ENCODE results near the gene RPS3. TPM values are rescaled to one million over a fixed set of nuclear protein-coding genes. Genes with fewer than 3 reads are reported as not detected.
A peak's percentile ranks its signal among the peaks of the same experiment; 100 is the strongest.
"Not testable (repeated sequence)": the region's sequence is repeated elsewhere in the genome, so short reads cannot be mapped to it uniquely, and the experiment has no call there.

RPS3 gene
- total RNA-seq, 3 donors from 2014 or later, result 1,703 to 2,122 (median 2,056) TPM

DNA sequence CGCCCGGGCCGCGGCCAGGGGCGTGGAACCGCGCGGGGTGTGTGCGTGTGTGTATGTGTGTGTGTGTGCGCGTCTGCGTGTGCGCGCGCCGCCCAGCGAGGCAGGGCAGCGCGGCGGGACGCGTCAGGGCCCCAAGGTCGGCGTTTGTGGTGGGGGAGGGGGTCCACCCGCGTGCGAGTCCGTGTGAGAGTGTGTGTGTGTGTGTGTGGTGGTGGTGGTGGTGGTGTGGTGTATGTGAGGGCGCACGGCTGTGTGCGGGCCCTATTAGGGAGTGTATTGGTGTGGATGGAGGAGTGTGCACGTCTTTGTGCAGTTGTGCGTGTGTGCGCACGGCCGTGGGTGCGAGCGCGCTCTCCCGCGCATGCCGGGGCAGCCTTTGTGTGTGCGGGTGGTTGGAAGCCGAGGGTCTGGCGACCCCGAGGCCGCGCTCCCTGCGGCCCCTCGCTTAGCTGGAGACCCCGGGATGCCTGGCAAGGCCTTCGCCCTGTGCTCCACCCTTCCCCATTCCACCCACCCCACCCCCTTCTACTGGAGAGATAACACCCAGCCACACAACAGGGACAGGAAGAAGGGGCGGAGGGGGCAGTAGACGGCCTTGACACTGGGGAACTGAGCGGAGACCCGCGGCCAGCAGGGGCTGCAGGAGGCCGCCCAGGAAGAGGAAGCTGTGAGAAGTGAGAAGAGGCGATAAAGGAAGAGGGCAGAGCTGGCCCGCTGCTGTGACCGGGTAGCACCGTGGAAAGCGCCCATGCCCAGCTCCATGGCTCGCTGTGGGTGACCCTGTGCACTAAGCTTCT lies 47.3 kb upstream of the RPS3 start:
- Histone ChIP-seq H3K4me1 (ENCODE audit: low read depth) (peaks cover 39% of the 10 kb centered on the region), H3K36me3 (ENCODE audit: low read depth) (no peaks in the 10 kb centered on the region), H3K9me3 (no peaks in the 10 kb centered on the region), H3K4me3 (peak overlapping the region; percentile 68)
- intact Hi-C loops (cut with DNase I, micrococcal nuclease), result no loop called here
- peak; percentile 64 for ATAC-seq
- DNase-seq, result peak; percentile 82 to 89 (median 85)
- TF ChIP-seq, protein P1, sequence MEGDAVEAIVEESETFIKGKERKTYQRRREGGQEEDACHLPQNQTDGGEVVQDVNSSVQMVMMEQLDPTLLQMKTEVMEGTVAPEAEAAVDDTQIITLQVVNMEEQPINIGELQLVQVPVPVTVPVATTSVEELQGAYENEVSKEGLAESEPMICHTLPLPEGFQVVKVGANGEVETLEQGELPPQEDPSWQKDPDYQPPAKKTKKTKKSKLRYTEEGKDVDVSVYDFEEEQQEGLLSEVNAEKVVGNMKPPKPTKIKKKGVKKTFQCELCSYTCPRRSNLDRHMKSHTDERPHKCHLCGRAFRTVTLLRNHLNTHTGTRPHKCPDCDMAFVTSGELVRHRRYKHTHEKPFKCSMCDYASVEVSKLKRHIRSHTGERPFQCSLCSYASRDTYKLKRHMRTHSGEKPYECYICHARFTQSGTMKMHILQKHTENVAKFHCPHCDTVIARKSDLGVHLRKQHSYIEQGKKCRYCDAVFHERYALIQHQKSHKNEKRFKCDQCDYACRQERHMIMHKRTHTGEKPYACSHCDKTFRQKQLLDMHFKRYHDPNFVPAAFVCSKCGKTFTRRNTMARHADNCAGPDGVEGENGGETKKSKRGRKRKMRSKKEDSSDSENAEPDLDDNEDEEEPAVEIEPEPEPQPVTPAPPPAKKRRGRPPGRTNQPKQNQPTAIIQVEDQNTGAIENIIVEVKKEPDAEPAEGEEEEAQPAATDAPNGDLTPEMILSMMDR (IDR thresholded peaks at IDR 0.05), result no peak

DNA sequence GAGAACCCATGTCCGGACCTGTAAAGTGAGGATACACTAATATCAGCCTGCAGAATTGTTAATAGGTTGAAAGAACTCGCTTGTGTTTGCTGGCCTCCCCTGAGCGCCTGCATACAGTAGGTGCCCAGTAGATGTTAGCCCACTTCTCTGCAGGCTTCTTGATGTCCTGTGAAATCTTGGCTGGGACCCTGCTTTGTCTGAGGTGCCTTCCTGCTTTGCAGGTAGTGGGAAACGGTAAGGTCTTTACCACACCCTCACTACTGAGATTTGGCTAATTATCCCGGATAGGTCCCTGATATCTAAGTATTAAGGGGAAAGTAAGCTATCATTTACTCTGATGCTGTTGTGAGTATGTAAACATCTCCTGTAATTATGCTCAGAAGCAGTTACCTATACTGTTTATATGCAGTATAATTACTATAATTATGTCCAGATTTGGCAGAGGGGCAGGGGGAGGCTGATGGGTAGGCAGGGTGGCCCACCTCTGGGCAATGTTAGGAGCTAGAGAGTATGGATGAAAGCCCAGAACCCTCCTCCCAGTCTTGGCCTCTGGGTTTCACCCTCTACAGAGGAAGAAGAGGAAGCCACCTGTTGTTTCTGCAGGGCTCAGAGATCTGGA lies 46.6 kb upstream of the RPS3 start:
- peaks cover 32% of the 10 kb centered on the region for H3K4me1 ChIP-seq (ENCODE audit: low read depth)

DNA sequence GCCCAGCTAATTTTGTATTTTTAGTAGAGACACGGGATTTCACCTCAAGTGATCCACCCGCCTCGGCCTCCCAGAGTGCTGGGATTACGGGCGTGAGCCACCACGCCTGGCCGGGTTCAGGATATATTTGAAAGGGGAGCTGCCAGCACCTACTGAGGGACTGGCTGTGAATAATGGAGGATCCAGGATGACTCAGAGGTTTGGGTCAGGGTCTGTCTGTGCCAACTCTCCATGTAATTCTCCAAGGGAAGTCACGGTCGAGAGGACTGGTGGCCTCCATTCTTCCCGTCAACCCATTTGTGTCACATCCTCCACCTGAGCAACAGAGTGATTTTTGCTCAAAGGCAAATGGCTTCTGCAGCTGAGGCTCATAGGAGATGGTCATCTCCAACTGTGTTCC lies 44.3 kb upstream of the RPS3 start:
- Histone ChIP-seq H3K36me3 (ENCODE audit: low read depth) (no peaks in the 10 kb centered on the region), H3K4me1 (ENCODE audit: low read depth) (peaks cover 8% of the 10 kb centered on the region), H3K9me3 (no peaks in the 10 kb centered on the region), H3K4me3 (no peak overlapping the region)
- intact Hi-C loops (cut with DNase I, micrococcal nuclease), result no loop called here
- no peak for ATAC-seq
- DNase-seq, result peak in 1 of 3 donors; percentile 18
- TF ChIP-seq, protein P1 (IDR thresholded peaks at IDR 0.05), result no peak

More for the DNA sequence above, 46.6 kb upstream of the RPS3 start:
- intact Hi-C loops (cut with DNase I, micrococcal nuclease), result no loop called here
- Histone ChIP-seq H3K9me3 (no peaks in the 10 kb centered on the region), H3K4me3 (peak overlapping the region; percentile 68), H3K36me3 (ENCODE audit: low read depth) (no peaks in the 10 kb centered on the region)
- DNase-seq (peak in 1 of 3 donors; percentile 25), ATAC-seq (no peak)
- TF ChIP-seq, protein P1 (IDR thresholded peaks at IDR 0.05), result no peak

DNA sequence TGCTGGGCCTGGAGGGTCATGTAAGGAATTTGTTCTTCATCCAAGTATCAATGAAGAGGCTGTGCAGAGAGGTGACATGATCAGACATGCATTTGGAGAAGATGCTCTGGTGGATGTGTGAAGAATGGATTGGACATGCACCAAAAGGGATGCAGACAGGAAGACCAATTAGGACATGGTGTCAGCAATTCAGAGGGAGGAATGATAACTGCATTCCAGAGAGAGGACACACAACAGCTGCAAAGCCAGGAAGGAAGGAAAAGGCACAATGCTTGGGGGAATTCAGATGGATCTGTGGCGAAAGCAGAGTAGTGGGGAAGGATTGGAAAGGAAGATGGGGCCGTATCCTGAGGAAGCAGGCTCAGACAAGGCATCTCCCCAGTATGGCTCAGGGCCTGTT lies 42.7 kb upstream of the RPS3 start:
- Histone ChIP-seq H3K4me3 (no peak overlapping the region), H3K9me3 (no peaks in the 10 kb centered on the region), H3K4me1 (ENCODE audit: low read depth) (peaks cover 7% of the 10 kb centered on the region), H3K36me3 (ENCODE audit: low read depth) (no peaks in the 10 kb centered on the region)
- ATAC-seq (no peak), DNase-seq (no peak)
- intact Hi-C loops (cut with DNase I, micrococcal nuclease), result no loop called here
- TF ChIP-seq, protein P1 (IDR thresholded peaks at IDR 0.05), result no peak

DNA sequence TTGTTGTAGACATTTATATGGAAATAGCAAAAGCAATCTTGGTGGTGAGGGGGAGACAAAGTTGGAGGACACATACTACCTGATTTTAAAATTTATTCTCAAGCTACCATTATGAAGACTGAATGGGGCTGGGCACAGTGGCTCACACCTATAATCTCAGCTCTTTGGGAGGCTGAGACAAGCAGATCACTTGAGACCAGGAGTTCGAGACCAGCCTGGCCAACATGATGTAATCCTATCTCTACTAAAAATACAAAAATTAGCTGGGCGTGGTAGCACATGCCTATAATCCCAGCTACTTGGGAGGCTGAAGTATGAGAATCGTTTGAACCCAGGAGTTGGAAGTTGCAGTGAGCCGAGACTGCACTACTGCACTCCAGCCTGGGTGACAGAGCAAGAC lies 37.0 kb upstream of the RPS3 start:
- DNase-seq; intact Hi-C loops (cut with DNase I, micrococcal nuclease); H3K36me3 ChIP-seq (ENCODE audit: low read depth); H3K9me3 ChIP-seq; ATAC-seq; H3K4me3 ChIP-seq; H3K4me1 ChIP-seq (ENCODE audit: low read depth): not testable (repeated sequence)

DNA sequence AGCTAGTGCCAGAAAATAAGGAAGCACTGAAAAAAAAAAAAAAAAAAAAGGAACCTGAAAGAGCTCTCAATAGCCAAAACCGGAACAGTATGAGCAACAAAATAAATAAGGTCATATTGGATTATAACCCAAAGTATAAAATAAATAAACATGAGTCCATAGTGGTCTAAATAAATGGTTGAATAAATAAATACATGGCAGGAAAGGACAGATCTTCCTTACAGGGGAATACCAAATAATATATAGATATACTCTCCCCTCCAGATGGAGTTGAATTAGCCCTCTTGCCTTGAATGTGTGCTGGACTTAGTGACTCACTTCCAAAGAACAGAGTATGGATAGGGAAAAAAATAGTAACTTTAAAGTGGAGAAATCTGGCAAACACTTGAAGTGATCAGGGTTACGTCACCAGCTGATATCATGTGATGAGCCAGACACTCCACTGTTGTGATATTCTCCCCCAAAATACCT lies 33.6 kb upstream of the RPS3 start:
- H3K4me3 ChIP-seq, result no peak overlapping the region
- TF ChIP-seq, protein P1 (IDR thresholded peaks at IDR 0.05), result no peak
- no peak for ATAC-seq
- no peak for DNase-seq
- H3K4me1 ChIP-seq (ENCODE audit: low read depth), result no peaks in the 10 kb centered on the region
- intact Hi-C loops (cut with DNase I, micrococcal nuclease), result no loop called here
- H3K36me3 ChIP-seq (ENCODE audit: low read depth), result no peaks in the 10 kb centered on the region
- no peaks in the 10 kb centered on the region for H3K9me3 ChIP-seq

DNA sequence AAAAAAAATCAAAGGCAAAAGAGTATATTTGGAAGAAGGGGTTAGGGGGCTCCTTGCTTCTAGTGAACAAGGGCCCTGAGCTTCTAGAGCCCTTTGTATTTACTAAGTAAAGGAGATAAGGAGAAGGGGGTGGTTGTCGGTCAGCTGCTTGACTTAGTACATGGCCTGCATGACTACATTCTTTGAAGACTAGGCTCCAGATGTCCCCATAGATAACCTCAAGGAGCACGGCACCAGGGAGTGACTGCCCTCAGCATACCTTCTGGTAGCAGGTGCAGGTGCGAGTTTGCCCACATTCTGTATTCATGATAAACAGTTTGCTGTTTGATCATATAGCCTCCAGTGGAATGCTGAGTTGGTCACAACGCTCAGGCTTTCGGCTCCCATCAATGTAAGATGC lies 32.5 kb upstream of the RPS3 start:
- ATAC-seq; H3K36me3 ChIP-seq (ENCODE audit: low read depth); intact Hi-C loops (cut with DNase I, micrococcal nuclease); H3K4me1 ChIP-seq (ENCODE audit: low read depth); H3K4me3 ChIP-seq; H3K9me3 ChIP-seq; DNase-seq: not testable (repeated sequence)
